HG03460 (cell line): ENCODE data around the gene PCDHGB6.
"Not testable (repeated sequence)": the region's sequence is repeated elsewhere in the genome, so short reads cannot be mapped to it uniquely, and the experiment has no call there.

Source experiments
- ATAC-seq: cut with Tn5 transposase; IDR thresholded peaks from one replicate; pipeline ENCODE4 v1.9.1; 2021; ENCODE audit not compliant: unreplicated experiment

PCDHGB6 gene

DNA sequence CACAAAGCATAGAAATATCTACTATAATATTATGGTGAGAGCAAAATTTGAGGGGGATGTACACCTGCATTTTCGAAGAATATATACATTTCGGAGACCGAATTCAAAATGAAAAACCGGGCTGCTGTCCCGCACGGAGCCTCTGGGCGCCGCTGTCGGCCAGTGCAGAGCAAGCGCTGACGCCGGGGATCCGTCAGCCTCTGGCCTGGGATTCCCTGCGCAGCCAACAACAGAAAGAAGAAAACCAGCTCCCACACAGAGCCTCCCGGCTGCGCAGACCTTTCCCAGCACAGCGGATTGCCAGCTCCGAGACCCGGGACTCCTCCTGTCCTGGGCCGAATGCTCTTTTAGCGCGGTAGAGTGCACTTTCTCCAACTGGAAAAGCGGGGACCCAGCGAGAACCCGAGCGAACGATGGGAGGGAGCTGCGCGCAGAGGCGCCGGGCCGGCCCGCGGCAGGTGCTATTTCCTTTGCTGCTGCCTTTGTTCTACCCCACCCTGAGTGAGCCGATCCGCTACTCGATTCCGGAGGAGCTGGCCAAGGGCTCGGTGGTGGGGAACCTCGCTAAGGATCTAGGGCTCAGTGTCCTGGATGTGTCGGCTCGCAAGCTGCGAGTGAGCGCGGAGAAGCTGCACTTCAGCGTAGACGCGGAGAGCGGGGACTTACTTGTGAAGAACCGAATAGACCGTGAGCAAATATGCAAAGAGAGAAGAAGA is at the start of gene PCDHGB6:
PCDHGB6 (plus strand) TSS at position 232 of the 716 bp plus-strand sequence; CDS start at position 414, 182 bp downstream.
- not testable (repeated sequence) for ATAC-seq

DNA sequence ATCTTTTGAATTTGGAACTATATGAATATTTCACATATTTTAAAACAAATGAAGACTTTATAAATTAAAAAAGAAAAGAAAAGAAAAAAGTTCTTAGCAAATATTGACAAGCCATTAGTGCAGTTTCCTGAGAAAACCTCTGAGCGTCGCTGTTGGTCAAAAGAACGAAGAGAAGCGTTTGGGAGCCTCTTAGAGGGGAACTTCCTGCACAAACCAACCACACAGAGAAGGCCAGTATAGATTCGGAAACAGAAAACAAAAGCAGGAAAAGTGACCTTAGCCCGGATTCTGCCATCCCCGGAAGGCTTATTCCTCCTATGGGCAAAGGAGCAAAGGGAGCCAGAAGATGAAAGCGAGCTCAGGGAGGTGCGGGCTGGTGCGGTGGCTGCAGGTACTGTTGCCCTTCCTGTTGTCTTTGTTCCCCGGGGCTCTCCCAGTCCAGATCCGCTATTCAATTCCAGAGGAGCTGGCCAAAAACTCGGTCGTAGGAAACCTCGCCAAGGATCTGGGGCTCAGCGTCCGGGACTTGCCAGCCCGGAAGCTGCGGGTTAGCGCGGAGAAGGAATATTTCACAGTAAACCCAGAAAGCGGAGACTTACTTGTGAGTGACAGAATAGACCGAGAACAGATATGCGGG is 47.9 kb upstream of the PCDHGB6 start, which contains the start of gene PCDHGB2:
PCDHGB2 (plus strand) TSS at position 205 of the 637 bp plus-strand sequence; CDS start at position 347, 142 bp downstream.
- ATAC-seq: no peak

DNA sequence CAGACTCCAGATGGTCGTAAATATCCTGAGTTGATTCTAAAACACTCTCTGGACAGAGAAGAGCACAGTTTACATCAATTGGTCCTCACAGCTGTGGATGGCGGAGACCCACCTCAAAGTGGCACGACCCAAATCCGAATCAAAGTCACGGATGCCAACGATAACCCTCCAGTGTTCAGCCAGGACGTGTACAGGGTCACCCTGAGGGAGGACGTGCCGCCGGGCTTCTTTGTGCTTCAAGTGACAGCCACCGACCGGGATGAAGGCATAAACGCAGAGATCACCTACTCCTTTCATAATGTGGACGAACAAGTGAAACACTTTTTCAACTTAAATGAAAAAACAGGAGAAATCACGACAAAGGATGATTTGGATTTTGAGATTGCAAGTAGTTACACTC is 47.1 kb upstream of the PCDHGB6 start:
- no peak for ATAC-seq

DNA sequence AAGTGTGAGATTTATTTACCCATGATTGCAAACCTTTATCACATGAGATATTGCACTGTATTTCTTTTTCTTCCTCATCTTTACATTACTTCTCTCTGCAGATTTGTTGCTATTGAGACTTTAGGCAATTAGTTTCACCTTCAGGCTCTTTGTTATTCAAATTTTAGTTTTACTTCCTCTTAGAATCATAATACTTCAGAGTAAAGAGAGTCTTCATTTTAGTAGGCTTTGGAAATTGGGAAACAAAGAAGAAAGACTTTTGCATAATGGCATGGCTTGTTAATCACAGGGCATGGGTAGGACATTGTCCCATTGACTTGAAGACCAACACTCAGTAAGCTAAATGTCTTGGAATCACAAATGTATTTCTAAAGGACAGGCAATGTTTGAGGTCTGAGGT is 45.1 kb upstream of the PCDHGB6 start:
- ATAC-seq: no peak

DNA sequence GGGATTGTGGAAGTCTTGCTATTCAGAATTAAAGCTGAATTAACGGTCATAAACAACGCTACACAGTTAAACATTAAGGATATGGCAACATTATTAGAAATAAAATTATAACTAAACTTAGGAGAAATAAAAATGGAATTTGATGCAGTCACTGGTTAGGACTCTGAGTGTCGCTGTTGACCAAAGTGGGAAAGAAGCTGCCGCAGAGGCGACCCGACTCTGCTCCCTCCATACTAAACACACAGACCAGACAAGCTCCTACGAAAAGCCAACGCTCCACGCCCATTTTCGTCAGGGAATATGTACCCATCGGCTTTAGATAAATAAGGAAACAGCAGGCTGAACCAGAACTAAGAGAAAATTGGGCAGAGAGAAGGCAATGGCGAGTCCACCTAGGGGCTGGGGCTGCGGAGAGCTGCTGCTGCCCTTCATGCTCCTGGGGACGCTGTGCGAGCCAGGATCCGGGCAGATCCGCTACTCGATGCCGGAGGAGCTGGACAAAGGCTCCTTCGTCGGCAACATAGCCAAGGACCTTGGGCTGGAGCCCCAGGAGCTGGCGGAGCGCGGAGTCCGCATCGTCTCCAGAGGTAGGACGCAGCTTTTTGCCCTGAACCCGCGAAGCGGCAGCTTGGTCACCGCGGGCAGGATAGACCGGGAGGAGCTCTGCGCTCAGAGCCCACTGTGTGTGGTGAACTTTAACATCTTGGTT is 43.7 kb upstream of the PCDHGB6 start, which contains the start of gene PCDHGA5:
PCDHGA5 (plus strand) TSS at position 211 of the 709 bp plus-strand sequence; CDS start at position 380, 169 bp downstream.
- ATAC-seq: no peak

DNA sequence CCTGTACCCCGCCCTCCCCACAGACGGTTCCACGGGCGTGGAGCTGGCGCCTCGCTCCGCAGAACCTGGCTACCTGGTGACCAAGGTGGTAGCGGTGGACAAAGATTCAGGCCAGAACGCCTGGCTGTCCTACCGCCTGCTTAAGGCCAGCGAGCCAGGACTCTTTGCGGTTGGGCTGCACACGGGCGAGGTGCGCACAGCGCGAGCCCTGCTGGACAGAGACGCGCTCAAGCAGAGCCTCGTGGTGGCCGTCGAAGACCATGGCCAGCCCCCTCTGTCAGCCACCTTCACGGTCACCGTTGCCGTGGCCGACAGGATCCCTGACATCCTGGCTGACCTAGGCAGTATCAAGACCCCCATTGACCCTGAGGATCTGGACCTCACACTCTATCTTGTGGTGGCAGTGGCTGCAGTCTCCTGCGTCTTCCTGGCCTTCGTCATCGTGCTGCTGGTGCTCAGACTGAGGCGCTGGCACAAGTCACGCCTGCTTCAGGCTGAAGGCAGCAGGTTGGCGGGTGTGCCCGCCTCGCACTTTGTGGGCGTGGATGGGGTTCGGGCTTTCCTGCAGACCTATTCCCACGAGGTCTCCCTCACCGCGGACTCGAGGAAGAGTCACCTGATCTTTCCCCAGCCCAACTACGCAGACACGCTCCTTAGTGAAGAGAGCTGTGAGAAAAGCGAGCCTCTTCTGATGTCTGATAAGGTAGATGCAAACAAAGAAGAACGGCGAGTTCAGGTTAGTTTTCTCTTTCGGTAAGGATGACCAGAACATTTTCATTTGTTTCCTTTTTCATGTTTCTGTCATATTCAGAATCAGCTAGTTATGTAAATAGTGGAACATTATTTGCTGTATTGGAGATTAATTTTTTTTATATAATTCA is 41.6 kb upstream of the PCDHGB6 start:
- ATAC-seq: no peak

DNA sequence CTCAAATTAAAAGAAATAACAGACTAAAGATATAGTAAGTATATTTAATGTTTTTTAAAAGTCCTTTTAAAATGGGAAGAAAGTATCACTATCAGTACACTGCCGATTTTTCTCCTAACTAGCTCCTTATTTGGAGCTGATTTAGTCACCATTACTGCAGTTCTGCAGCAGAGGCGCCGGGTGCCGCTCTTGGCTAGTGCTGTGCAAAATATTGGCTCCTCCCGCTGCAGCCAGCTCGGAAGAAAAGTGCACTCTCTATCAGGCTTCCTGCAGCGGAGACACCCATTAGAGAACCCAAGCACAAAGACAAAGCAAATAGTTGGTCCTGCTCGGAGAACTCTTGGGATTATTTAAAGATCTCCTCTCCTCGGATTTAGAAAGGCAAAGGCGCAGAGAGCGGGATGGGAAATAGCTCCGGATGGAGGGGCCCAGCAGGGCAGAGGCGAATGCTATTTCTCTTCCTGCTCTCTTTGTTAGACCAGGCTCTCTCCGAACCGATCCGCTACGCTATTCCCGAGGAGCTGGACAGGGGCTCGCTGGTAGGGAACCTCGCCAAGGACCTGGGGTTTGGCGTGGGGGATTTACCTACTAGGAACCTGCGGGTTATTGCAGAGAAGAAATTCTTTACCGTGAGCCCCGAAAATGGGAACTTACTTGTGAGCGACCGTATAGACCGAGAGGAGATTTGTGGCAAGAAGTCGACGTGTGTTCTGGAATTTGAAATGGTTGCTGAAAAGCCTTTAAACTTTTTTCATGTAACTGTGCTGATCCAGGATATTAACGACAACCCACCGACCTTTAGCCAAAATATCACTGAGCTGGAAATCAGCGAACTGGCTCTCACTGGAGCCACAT is 37.6 kb upstream of the PCDHGB6 start, which contains the start of gene PCDHGB3:
PCDHGB3 (plus strand) TSS at position 249 of the 855 bp plus-strand sequence; CDS start at position 402, 153 bp downstream.
- ATAC-seq: peak; percentile 88

DNA sequence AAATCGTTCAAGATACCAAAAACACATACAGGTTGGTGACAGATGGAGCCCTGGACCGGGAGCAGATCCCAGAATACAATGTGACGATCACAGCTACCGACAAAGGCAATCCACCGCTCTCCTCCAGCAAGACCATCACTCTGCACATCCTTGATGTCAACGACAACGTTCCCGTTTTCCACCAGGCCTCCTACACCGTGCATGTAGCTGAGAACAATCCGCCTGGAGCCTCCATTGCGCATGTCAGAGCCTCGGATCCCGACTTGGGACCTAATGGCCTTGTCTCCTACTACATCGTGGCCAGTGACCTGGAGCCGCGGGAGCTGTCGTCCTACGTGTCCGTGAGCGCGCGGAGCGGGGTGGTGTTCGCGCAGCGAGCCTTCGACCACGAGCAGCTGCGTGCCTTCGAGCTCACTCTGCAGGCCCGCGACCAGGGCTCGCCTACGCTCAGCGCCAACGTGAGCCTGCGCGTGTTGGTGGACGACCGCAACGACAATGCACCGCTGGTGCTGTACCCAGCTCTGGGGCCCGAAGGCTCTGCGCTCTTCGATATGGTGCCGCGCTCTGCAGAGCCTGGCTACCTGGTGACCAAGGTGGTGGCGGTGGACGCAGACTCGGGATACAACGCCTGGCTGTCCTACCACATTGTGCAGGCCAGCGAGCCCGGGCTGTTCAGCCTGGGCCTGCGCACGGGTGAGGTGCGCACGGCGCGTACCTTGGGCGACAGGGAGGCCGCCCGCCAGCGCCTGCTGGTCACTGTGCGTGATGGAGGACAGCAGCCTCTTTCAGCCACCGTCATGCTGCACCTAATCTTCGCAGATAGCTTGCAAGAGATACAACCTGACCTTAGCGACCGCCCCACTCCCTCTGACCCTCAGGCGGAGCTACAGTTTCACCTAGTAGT is 36.0 kb upstream of the PCDHGB6 start:
- no peak for ATAC-seq

DNA sequence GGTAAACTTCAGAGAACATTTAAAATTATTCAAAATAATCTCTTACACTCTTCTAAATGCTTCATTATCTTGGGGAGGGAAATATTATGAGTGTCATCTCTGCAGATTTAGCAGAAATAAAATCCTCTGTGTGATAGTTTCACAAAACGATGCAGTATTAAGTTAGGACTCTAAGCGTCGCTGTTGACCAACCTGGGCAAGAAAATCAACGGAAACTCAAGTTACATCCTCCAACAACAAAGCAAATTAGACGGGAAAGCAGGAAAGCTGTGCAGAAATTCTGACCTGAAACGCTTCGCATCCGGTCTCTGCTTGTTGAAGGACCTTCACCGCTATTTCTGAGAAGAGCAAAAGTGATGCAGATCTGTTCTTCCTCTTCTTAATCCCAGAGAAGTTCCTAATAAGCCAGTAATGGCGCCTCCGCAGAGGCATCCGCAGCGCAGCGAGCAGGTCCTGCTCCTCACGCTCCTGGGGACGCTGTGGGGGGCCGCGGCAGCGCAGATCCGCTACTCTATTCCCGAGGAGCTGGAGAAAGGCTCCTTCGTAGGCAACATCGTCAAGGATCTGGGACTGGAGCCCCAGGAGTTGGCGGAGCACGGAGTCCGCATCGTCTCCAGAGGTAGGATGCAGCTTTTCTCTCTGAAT is 34.0 kb upstream of the PCDHGB6 start, which contains the start of gene PCDHGA6:
PCDHGA6 (plus strand) TSS at position 219 of the 645 bp plus-strand sequence; CDS start at position 412, 193 bp downstream.
- ATAC-seq: no peak

DNA sequence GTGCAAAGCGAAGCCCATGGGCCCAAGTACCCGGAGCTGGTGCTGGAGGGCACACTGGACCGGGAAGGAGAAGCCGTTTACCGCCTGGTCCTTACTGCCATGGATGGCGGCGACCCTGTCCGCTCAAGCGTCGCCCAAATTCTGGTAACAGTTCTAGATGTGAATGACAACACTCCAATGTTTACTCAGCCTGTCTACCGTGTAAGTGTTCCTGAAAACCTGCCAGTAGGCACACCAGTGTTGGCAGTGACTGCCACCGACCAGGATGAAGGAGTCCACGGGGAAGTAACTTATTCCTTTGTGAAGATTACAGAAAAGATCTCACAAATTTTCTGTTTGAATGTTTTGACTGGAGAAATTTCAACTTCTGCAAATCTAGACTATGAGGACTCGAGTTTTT is 33.2 kb upstream of the PCDHGB6 start:
- no peak for ATAC-seq

DNA sequence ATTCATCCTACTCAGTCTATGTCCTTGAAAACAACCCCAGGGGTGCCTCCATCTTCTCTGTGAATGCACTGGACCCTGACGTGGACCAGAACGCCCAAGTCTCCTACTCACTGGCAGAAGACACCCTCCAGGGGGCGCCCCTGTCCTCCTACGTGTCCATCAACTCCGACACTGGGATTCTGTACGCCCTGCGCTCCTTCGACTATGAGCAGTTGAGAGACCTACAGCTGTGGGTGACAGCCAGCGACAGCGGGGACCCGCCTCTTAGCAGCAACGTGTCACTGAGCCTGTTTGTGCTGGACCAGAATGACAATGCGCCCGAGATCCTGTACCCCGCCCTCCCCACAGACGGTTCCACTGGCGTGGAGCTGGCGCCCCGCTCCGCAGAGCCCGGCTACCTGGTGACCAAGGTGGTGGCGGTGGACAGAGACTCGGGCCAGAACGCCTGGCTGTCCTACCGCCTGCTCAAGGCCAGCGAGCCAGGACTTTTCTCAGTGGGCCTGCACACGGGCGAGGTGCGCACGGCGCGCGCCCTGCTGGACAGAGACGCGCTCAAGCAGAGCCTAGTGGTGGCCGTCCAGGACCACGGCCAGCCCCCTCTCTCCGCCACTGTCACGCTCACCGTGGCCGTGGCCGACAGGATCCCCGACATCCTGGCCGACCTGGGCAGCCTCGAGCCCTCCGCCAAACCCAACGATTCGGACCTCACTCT is 32.2 kb upstream of the PCDHGB6 start:
- ATAC-seq: not testable (repeated sequence)

DNA sequence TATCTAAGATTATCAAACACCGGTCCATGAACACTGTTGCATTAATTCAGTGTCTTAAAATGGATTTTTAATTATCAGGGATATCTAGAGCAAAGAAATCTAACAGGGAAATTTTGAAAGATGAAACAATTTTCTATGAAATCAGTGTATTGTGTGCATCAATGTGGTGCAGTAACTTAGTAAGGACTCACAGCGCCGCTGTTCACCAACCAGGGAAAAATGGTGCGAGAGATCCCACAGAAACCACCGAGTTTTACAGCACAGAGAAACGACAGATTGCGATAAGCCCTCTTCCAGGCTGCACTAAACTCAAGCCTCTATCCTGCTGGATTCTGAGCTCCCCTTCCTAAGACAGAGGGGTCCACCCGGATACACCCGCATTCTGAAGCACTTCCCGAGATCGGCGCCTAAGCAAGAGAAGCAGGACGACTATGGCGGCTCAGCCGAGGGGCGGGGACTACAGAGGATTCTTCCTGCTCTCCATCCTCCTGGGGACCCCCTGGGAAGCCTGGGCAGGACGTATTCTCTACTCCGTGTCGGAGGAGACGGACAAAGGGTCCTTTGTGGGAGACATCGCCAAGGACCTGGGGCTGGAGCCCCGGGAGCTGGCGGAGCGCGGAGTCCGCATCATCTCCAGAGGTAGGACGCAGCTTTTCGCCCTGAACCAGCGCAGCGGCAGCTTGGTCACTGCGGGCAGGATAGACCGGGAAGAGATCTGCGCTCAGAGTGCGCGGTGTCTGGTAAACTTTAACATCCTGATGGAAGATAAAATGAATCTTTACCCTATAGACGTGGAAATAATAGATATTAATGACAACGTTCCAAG is 25.1 kb upstream of the PCDHGB6 start, which contains the start of gene PCDHGA7:
PCDHGA7 (plus strand) TSS at position 274 of the 826 bp plus-strand sequence; CDS start at position 432, 158 bp downstream.
- ATAC-seq: no peak

DNA sequence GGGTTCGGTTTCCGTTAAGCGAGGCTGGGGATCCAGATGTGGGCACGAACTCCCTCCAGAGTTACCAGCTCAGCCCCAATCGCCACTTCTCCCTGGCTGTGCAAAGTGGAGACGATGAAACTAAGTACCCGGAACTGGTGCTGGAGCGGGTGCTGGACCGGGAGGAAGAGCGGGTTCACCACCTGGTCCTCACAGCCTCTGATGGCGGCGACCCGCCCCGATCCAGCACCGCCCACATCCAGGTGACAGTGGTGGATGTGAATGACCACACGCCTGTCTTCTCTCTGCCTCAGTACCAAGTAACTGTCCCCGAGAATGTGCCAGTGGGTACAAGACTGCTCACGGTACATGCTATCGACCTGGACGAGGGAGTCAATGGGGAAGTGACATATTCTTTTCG is 24.5 kb upstream of the PCDHGB6 start:
- no peak for ATAC-seq

DNA sequence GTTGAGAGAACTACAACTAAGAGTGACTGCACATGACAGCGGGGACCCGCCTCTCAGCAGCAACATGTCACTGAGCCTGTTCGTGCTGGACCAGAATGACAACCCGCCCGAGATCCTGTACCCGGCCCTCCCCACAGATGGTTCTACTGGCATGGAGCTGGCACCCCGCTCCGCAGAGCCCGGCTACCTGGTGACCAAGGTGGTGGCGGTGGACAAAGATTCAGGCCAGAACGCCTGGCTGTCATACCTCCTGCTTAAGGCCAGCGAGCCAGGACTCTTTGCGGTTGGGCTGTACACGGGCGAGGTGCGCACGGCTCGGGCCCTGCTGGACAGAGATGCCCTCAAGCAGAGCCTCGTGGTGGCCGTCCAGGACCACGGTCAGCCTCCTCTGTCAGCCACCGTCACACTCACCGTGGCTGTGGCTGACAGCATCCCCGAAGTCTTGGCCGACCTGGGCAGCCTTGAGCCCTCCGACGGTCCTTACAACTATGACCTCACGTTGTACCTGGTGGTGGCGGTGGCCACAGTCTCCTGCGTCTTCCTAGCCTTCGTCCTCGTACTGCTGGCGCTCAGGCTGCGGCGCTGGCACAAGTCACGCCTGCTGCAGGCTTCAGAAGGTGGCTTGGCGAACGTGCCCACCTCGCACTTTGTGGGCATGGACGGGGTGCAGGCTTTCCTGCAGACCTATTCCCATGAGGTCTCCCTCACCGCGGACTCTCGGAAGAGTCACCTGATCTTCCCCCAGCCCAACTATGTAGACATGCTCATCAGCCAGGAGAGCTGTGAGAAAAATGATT is 23.2 kb upstream of the PCDHGB6 start:
- ATAC-seq: no peak

DNA sequence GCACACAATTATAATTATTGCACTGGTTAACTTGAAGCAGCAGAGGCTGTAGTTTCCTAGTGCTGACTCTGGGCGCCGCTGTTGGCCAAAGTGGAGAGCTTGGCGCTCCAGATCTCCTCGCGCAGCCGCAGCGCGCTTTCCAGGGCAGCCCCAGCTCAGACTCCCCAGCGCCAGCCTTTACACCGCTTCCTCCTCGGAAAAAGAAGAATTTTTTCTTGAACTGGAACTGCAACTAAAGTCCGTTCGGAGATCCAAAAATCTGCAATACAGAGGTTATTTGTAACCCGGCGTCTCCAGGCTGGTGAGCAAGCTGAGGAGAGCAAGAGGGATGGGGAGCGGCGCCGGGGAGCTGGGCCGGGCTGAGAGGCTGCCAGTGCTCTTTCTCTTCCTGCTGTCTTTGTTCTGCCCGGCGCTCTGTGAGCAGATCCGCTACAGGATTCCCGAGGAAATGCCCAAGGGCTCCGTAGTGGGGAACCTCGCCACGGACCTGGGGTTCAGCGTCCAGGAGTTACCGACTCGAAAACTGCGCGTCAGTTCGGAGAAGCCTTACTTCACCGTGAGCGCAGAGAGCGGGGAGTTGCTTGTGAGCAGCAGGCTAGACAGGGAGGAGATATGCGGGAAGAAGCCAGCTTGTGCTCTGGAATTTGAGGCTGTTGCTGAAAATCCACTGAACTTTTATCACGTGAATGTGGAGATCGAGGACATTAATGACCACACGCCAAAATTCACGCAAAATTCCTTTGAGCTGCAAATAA is 20.1 kb upstream of the PCDHGB6 start, which contains the start of gene PCDHGB4:
PCDHGB4 (plus strand) TSS at position 142 of the 755 bp plus-strand sequence; CDS start at position 329, 187 bp downstream.
- not testable (repeated sequence) for ATAC-seq
